GM13977 (cell line): ENCODE measurements around the gene EPB41L2.
"Not testable (repeated sequence)": the region's sequence is repeated elsewhere in the genome, so short reads cannot be mapped to it uniquely, and the experiment has no call there.

Experiments
- DNase-seq: peaks from one replicate; pipeline ENCODE4 v3.0.0; 2012; ENCODE audit warnings: low spot score
- CTCF ChIP-seq: IDR thresholded peaks from 2 replicates; pipeline ENCODE4 v1.5.1; 2012; ENCODE audit warnings: mild to moderate bottlenecking, control low read depth; ENCODE audit not compliant: insufficient read depth; ENCODE audit errors: extremely low read depth, missing control alignments
- in situ Hi-C: fragments of 300-500 bp; cut with MboI; formaldehyde crosslinking; loops from one replicate; pipeline ENCODE4 v1.12.0; 2022; ENCODE audit warnings: low sequenced_read_pairs, low pct_unique_long_range_greater_than_20kb, mixed read lengths, inconsistent platforms; ENCODE audit not compliant: unreplicated experiment

EPB41L2 gene

GRCh38 chr6:130918171-130918570 lies 144.9 kb downstream of the EPB41L2 start:
- no peak for TF ChIP-seq CTCF
- no peak for DNase-seq
- in situ Hi-C loops: no loop called here

- in situ Hi-C loops, DNase-seq: not testable (repeated sequence)
Observed at GRCh38 chr6:130915606-130916005, 147.4 kb downstream of the EPB41L2 start.

GRCh38 chr6:130913120-130913519 lies 149.9 kb downstream of the EPB41L2 start:
- no peak for TF ChIP-seq CTCF
- DNase-seq: no peak
- in situ Hi-C loops: no loop called here

- in situ Hi-C loops: no loop called here
- no peak for TF ChIP-seq CTCF
- DNase-seq: no peak
Observed at GRCh38 chr6:130912434-130912833, 150.6 kb downstream of the EPB41L2 start.

GRCh38 chr6:130908958-130909357 lies 154.1 kb downstream of the EPB41L2 start:
- TF ChIP-seq CTCF: no peak
- DNase-seq: no peak
- in situ Hi-C loops: no loop called here

- in situ Hi-C loops: no loop called here
- no peak for TF ChIP-seq CTCF
- no peak for DNase-seq
Observed at GRCh38 chr6:130908188-130908587, 154.9 kb downstream of the EPB41L2 start.

GRCh38 chr6:130907687-130908086 lies 155.4 kb downstream of the EPB41L2 start:
- in situ Hi-C loops: no loop called here
- no peak for DNase-seq
- no peak for TF ChIP-seq CTCF
